HEK293 (cell line): Measurements from ENCODE around the gene GPHB5.

Source experiments
- CTCF ChIA-PET: fragments of 350-600 bp; formaldehyde crosslinking; extraction: SDS; loops from one replicate; lab custom pipeline; 2021; ENCODE audit warnings: antibody characterized with exemption; lab: Yijun Ruan, JAX
- POLR2A ChIA-PET: fragments of 300-600 bp; formaldehyde crosslinking; extraction: SDS; loops from one replicate; lab custom pipeline; 2020; ENCODE audit warnings: antibody characterized with exemption, inconsistent platforms; lab: Yijun Ruan, JAX
- H3K27ac ChIP-seq: fragments of 200-500 bp; sonication (Bioruptor generic); 2 replicates; pipeline ENCODE4 v1.5.1; 2014; ENCODE audit warnings: low read depth, low read length, control low read depth, inconsistent platforms; ENCODE audit errors: extremely low read depth
- H3K36me3 ChIP-seq, 2 experiments: fragments of 200-500 bp in 1 of 2; sonication (Bioruptor generic) in 1 of 2; 1 replicate in 1 of 2; 2 replicates in 1 of 2; pipeline ENCODE4 v1.5.1; 2014 to 2017; ENCODE audit warnings: inconsistent platforms in 2 of 2, low read length in 2 of 2; ENCODE audit not compliant: control insufficient read depth in 2 of 2, insufficient read depth in 1 of 2
- H3K4me1 ChIP-seq: fragments of 200-500 bp; sonication (Bioruptor generic); 2 replicates; pipeline ENCODE4 v1.5.1; 2014; ENCODE audit warnings: mild to moderate bottlenecking, low read length, inconsistent platforms; ENCODE audit not compliant: control insufficient read depth, insufficient read depth
- H3K4me3 ChIP-seq: 2 replicates; pipeline ENCODE4 v1.5.1; 2011; ENCODE audit warnings: low read depth, mild to moderate bottlenecking, control low read depth, low read length, moderate library complexity
- H3K9me3 ChIP-seq: fragments of 200-500 bp; sonication (Bioruptor generic); 2 replicates; pipeline ENCODE4 v1.5.1; 2014; ENCODE audit warnings: low read depth, low read length, inconsistent platforms; ENCODE audit not compliant: control insufficient read depth, insufficient read depth
- GLIS1 ChIP-seq: fragments of 450-650 bp; formaldehyde crosslinking; IDR thresholded peaks from 2 replicates; pipeline ENCODE4 v1.5.1; 2016; ENCODE audit warnings: missing biosample characterization, missing genetic modification characterization
- KLF17 ChIP-seq: fragments of 450-650 bp; formaldehyde crosslinking; IDR thresholded peaks from 2 replicates; pipeline ENCODE4 v1.5.1; 2016; ENCODE audit warnings: missing biosample characterization, missing genetic modification characterization
- PBX3 ChIP-seq: sonication (generic); formaldehyde crosslinking; IDR thresholded peaks from 2 replicates; pipeline ENCODE4 v1.8.1; 2022; ENCODE audit warnings: mild to moderate bottlenecking, moderate library complexity, missing genetic modification reagents
- ZNF174 ChIP-seq: fragments of 450-650 bp; formaldehyde crosslinking; IDR thresholded peaks from 2 replicates; pipeline ENCODE4 v1.5.0; 2017; ENCODE audit warnings: missing biosample characterization, mild to moderate bottlenecking, missing genetic modification characterization
- ZNF302 ChIP-seq: fragments of 450-650 bp; formaldehyde crosslinking; IDR thresholded peaks from 2 replicates; pipeline ENCODE4 v1.5.1; 2016; ENCODE audit warnings: missing biosample characterization, missing genetic modification characterization, low read depth
- ZNF311 ChIP-seq: fragments of 450-650 bp; formaldehyde crosslinking; IDR thresholded peaks from 2 replicates; pipeline ENCODE4 v1.5.1; 2017; ENCODE audit warnings: missing biosample characterization, missing genetic modification characterization, borderline replicate concordance
- ZNF324 ChIP-seq: fragments of 450-650 bp; formaldehyde crosslinking; IDR thresholded peaks from 2 replicates; pipeline ENCODE4 v1.5.1; 2016; ENCODE audit warnings: missing biosample characterization, missing genetic modification characterization
- ZNF335 ChIP-seq: fragments of 450-650 bp; formaldehyde crosslinking; conservative IDR thresholded peaks from 2 replicates; pipeline ENCODE4 v1.5.1; 2016; ENCODE audit warnings: missing biosample characterization, missing genetic modification characterization
- ZNF37A ChIP-seq: fragments of 450-650 bp; IDR thresholded peaks from 2 replicates; pipeline ENCODE4 v1.5.1; 2018; ENCODE audit warnings: missing biosample characterization, missing genetic modification characterization
- ZNF423 ChIP-seq: fragments of 450-650 bp; formaldehyde crosslinking; IDR thresholded peaks from 2 replicates; pipeline ENCODE4 v1.5.1; 2016; ENCODE audit warnings: missing biosample characterization, missing genetic modification characterization
- ZNF560 ChIP-seq: fragments of 450-650 bp; formaldehyde crosslinking; IDR thresholded peaks from 2 replicates; pipeline ENCODE4 v1.5.1; 2017; ENCODE audit warnings: missing biosample characterization, missing genetic modification characterization, borderline replicate concordance
- ZNF571 ChIP-seq: fragments of 450-650 bp; formaldehyde crosslinking; IDR thresholded peaks from 2 replicates; pipeline ENCODE4 v1.5.0; 2017; ENCODE audit warnings: missing biosample characterization, missing genetic modification characterization
- ZNF610 ChIP-seq: fragments of 450-650 bp; formaldehyde crosslinking; IDR thresholded peaks from 2 replicates; pipeline ENCODE4 v1.5.1; 2016; ENCODE audit warnings: missing biosample characterization, missing genetic modification characterization, borderline replicate concordance
- ZNF624 ChIP-seq: fragments of 450-650 bp; formaldehyde crosslinking; IDR thresholded peaks from 2 replicates; pipeline ENCODE4 v1.5.1; 2017; ENCODE audit warnings: missing biosample characterization, missing genetic modification characterization
- ZNF626 ChIP-seq: fragments of 450-650 bp; sonication (Bioruptor Pico); formaldehyde crosslinking; IDR thresholded peaks from 2 replicates; pipeline ENCODE4 v1.5.1; 2018; ENCODE audit warnings: missing biosample characterization, missing genetic modification characterization, inconsistent platforms
- ZNF776 ChIP-seq: fragments of 450-650 bp; formaldehyde crosslinking; IDR thresholded peaks from 2 replicates; pipeline ENCODE4 v1.5.0; 2017; ENCODE audit warnings: missing biosample characterization, missing genetic modification characterization, borderline replicate concordance
- ZNF792 ChIP-seq: fragments of 450-650 bp; formaldehyde crosslinking; IDR thresholded peaks from 2 replicates; pipeline ENCODE4 v1.5.1; 2016; ENCODE audit warnings: missing biosample characterization, missing genetic modification characterization
- ZSCAN4 ChIP-seq: fragments of 450-650 bp; formaldehyde crosslinking; IDR thresholded peaks from 2 replicates; pipeline ENCODE4 v1.5.1; 2017; ENCODE audit warnings: missing biosample characterization, missing genetic modification characterization
- TF ChIP-seq, protein P1 (sequence below): fragments of 450-650 bp; formaldehyde crosslinking; IDR thresholded peaks from 2 replicates; pipeline ENCODE4 v1.5.1; 2016; ENCODE audit warnings: missing biosample characterization, missing genetic modification characterization
- TF ChIP-seq, protein P2 (sequence below): fragments of 450-650 bp; formaldehyde crosslinking; IDR thresholded peaks from 2 replicates; pipeline ENCODE4 v1.5.1; 2016; ENCODE audit warnings: missing biosample characterization, missing genetic modification characterization

The GPHB5 gene

GRCh38 chr14:63269561-63270225 is 49.0 kb downstream of the GPHB5 start (continued):
- TF ChIP-seq, protein P1, sequence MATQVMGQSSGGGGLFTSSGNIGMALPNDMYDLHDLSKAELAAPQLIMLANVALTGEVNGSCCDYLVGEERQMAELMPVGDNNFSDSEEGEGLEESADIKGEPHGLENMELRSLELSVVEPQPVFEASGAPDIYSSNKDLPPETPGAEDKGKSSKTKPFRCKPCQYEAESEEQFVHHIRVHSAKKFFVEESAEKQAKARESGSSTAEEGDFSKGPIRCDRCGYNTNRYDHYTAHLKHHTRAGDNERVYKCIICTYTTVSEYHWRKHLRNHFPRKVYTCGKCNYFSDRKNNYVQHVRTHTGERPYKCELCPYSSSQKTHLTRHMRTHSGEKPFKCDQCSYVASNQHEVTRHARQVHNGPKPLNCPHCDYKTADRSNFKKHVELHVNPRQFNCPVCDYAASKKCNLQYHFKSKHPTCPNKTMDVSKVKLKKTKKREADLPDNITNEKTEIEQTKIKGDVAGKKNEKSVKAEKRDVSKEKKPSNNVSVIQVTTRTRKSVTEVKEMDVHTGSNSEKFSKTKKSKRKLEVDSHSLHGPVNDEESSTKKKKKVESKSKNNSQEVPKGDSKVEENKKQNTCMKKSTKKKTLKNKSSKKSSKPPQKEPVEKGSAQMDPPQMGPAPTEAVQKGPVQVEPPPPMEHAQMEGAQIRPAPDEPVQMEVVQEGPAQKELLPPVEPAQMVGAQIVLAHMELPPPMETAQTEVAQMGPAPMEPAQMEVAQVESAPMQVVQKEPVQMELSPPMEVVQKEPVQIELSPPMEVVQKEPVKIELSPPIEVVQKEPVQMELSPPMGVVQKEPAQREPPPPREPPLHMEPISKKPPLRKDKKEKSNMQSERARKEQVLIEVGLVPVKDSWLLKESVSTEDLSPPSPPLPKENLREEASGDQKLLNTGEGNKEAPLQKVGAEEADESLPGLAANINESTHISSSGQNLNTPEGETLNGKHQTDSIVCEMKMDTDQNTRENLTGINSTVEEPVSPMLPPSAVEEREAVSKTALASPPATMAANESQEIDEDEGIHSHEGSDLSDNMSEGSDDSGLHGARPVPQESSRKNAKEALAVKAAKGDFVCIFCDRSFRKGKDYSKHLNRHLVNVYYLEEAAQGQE (tag by site-specific recombination) = no peak
- no peak for TF ChIP-seq ZNF311 (tag by site-specific recombination)

DNA sequence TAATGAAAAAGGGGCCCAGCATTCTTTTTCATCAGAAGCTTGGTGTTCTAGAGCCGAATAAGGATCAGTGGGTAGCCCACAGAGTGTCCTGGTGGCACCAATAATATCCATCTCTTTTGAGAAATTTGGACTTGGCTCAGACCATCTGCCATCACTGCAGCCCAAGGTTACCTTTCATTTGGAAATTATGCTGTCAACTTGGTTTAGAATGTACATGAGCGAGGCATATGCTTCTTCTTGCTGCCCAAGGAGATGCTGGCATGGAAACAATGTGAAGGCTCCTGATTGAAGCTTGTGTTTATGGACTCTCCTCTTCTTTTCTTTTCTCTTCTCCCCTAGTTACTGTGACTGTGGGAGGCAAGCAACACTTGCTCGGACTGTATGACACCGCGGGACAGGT is 50.0 kb downstream of the GPHB5 start:
- no peak for TF ChIP-seq ZNF624 (tag by site-specific recombination)
- no peak for TF ChIP-seq ZNF626
- TF ChIP-seq PBX3 (CRISPR knock-in tag) = no peak
- TF ChIP-seq ZNF776 (tag by site-specific recombination) = no peak
- no peak for TF ChIP-seq ZNF423
- no peak for TF ChIP-seq ZNF335 (tag by site-specific recombination)
- no peak for TF ChIP-seq ZNF610 (tag by site-specific recombination)
- TF ChIP-seq KLF17 (tag by site-specific recombination) = no peak
- TF ChIP-seq ZNF560 (tag by site-specific recombination) = no peak
- no peak for TF ChIP-seq GLIS1
- TF ChIP-seq ZNF571 (tag by site-specific recombination) = no peak
- TF ChIP-seq, protein P2, sequence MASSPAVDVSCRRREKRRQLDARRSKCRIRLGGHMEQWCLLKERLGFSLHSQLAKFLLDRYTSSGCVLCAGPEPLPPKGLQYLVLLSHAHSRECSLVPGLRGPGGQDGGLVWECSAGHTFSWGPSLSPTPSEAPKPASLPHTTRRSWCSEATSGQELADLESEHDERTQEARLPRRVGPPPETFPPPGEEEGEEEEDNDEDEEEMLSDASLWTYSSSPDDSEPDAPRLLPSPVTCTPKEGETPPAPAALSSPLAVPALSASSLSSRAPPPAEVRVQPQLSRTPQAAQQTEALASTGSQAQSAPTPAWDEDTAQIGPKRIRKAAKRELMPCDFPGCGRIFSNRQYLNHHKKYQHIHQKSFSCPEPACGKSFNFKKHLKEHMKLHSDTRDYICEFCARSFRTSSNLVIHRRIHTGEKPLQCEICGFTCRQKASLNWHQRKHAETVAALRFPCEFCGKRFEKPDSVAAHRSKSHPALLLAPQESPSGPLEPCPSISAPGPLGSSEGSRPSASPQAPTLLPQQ (tag by site-specific recombination) = no peak
- Histone ChIP-seq H3K36me3 (no peaks in the 10 kb centered on the region), H3K4me3 (no peak overlapping the region), H3K4me1 (no peaks in the 10 kb centered on the region), H3K27ac (no peak overlapping the region), H3K9me3 (no peaks in the 10 kb centered on the region)
- ChIA-PET POLR2A (no interaction called here), CTCF (interaction anchor here (1.7 to 1.8 kb wide), 2 partner anchors 8 to 95 kb away, joined by 4 read pairs; no protein-coding TSS in a partner anchor)

GRCh38 chr14:63267171-63267570 is 51.6 kb downstream of the GPHB5 start:
- H3K4me1 ChIP-seq = no peaks in the 10 kb centered on the region
- TF ChIP-seq ZNF792 (tag by site-specific recombination) (no peak), ZNF324 (no peak), ZNF174 (tag by site-specific recombination) (no peak), ZNF37A (no peak), ZNF302 (tag by site-specific recombination) (no peak), ZSCAN4 (no peak)
- TF ChIP-seq, all 188 proteins: peak for 0
- no peaks in the 10 kb centered on the region for H3K9me3 ChIP-seq
- ChIA-PET POLR2A (no interaction called here), CTCF (interaction anchor here (1.7 to 1.8 kb wide), 2 partner anchors 9 to 93 kb away, joined by 4 read pairs; no protein-coding TSS in a partner anchor)
- H3K36me3 ChIP-seq = no peaks in the 10 kb centered on the region
- H3K27ac ChIP-seq = no peak overlapping the region
- H3K4me3 ChIP-seq = no peak overlapping the region
